ENCODE measurements around the gene GDPGP1. TPM values are rescaled to one million over a fixed set of nuclear protein-coding genes. Genes with fewer than 3 reads are reported as not detected.

GDPGP1 gene
- total and polyA plus RNA-seq, 2 donors (not counting 1 experiment from before 2014, with no cell fraction given) = 9.3 to 10.4 TPM

GRCh38 chr15:90194655-90195054 lies 39.4 kb upstream of the GDPGP1 start:
- POLR2A ChIA-PET = interaction anchor here (1.0 to 6.2 kb wide), 2 partner anchors 21 to 33 kb away, joined by 3 to 163 read pairs; no protein-coding TSS in a partner anchor
- CTCF ChIA-PET = interaction anchor here (0.9 to 12.1 kb wide), 4 partner anchors 9 to 32 kb away, joined by 3 to 274 read pairs (median 4); no protein-coding TSS in a partner anchor
- Histone ChIP-seq H4K20me1 (ENCODE audit: control insufficient read depth, insufficient read depth, low read length, poor library complexity, severe bottlenecking) (no peaks in the 10 kb centered on the region), H3K27me3 (replicated peaks in 1 of 4; ENCODE audit: control extremely low read depth in 1 of 4, control insufficient read depth in 3 of 4, insufficient read depth in 4 of 4, low read length in 3 of 4) (no peaks in the 10 kb centered on the region), H3K79me2 (ENCODE audit: control insufficient read depth, insufficient read depth, low read length) (peaks cover 68% of the 10 kb centered on the region), H3K9ac (ENCODE audit: low read length) (no peak overlapping the region), H3K4me2 (replicated peaks; ENCODE audit: low read depth, low read length, poor library complexity, severe bottlenecking) (peak overlapping the region; percentile 83), H3K27ac (ENCODE audit: low read length in 2 of 2) (peak overlapping the region; percentile 44 to 91), H3K4me3 (ENCODE audit: control extremely low read depth in 1 of 5, extremely low read depth in 1 of 5, insufficient read depth in 1 of 5, low read depth in 2 of 5, low read length in 4 of 5) (peak overlapping the region in 1 of 5 experiments; percentile 8), H3K4me1 (ENCODE audit: control insufficient read depth in 2 of 2, insufficient read depth in 2 of 2, low read length in 2 of 2) (peaks cover 70 to 85% of the 10 kb centered on the region in 2 donors), H3K36me3 (replicated peaks in 1 of 2; ENCODE audit: control extremely low read depth in 1 of 2, control insufficient read depth in 1 of 2, extremely low read depth in 1 of 2, insufficient read depth in 2 of 2, low read length in 1 of 2) (peaks cover 0 to 14% of the 10 kb centered on the region in 2 experiments), H2AFZ (ENCODE audit: insufficient read depth, low read depth, low read length, poor library complexity, severe bottlenecking) (no peak overlapping the region), H3K9me3 (ENCODE audit: control extremely low read depth in 1 of 3, control insufficient read depth in 2 of 3, insufficient read depth in 1 of 3, low read length in 2 of 3) (no peaks in the 10 kb centered on the region)
- H3K27me3 Mint-ChIP-seq = no peaks in the 10 kb centered on the region
- intact Hi-C loops (cut with micrococcal nuclease) = loop anchor here (5.0 kb wide), 1 partner anchor 738 kb away; the partner anchor contains the start of gene HDDC3
- peak overlapping the region; percentile 97 for H3K27ac Mint-ChIP-seq
- H3K9me3 Mint-ChIP-seq (ENCODE audit: insufficient read depth) = no peaks in the 10 kb centered on the region
- H3K4me3 Mint-ChIP-seq = peak overlapping the region; percentile 59
- WGBS (ENCODE audit: insufficient coverage) = no CpG with 5 or more reads among the region's 2 CpGs
- DNase-seq = no peak
- TF ChIP-seq CTCF (IDR thresholded peaks at IDR 0.05) (no peak), EZH2 (IDR thresholded peaks at IDR 0.05; ENCODE audit: borderline replicate concordance, insufficient read depth, low read depth, low read length, poor library complexity, severe bottlenecking) (no peak)
- no peak for ATAC-seq (ENCODE audit: low read depth)
- H3K4me1 Mint-ChIP-seq = peaks cover 81% of the 10 kb centered on the region

GRCh38 chr15:90200534-90201129 lies 33.4 kb upstream of the GDPGP1 start:
- Mint-ChIP-seq H3K27ac (peak overlapping the region; percentile 95), H3K4me1 (peaks cover 71% of the 10 kb centered on the region)

More at GRCh38 chr15:90200534-90201129, 33.4 kb upstream of the GDPGP1 start:
- no peaks in the 10 kb centered on the region for H3K9me3 Mint-ChIP-seq (ENCODE audit: insufficient read depth)
- Histone ChIP-seq H3K9ac (ENCODE audit: low read length) (peak overlapping the region; percentile 85), H3K79me2 (ENCODE audit: control insufficient read depth, insufficient read depth, low read length) (peaks cover 98% of the 10 kb centered on the region), H3K9me3 (ENCODE audit: control extremely low read depth in 1 of 3, control insufficient read depth in 2 of 3, insufficient read depth in 1 of 3, low read length in 2 of 3) (no peaks in the 10 kb centered on the region), H3K27ac (ENCODE audit: low read length in 2 of 2) (peak overlapping the region; percentile 52 to 72), H3K36me3 (replicated peaks in 1 of 2; ENCODE audit: control extremely low read depth in 1 of 2, control insufficient read depth in 1 of 2, extremely low read depth in 1 of 2, insufficient read depth in 2 of 2, low read length in 1 of 2) (peaks cover 0 to 32% of the 10 kb centered on the region in 2 experiments), H3K4me2 (replicated peaks; ENCODE audit: low read depth, low read length, poor library complexity, severe bottlenecking) (peak overlapping the region; percentile 93), H3K27me3 (replicated peaks in 1 of 4; ENCODE audit: control extremely low read depth in 1 of 4, control insufficient read depth in 3 of 4, insufficient read depth in 4 of 4, low read length in 3 of 4) (no peaks in the 10 kb centered on the region), H3K4me3 (ENCODE audit: control extremely low read depth in 1 of 5, extremely low read depth in 1 of 5, insufficient read depth in 1 of 5, low read depth in 2 of 5, low read length in 4 of 5) (peak overlapping the region; percentile 56 to 94 (median 86)), H2AFZ (ENCODE audit: insufficient read depth, low read depth, low read length, poor library complexity, severe bottlenecking) (peak overlapping the region; percentile 69), H4K20me1 (ENCODE audit: control insufficient read depth, insufficient read depth, low read length, poor library complexity, severe bottlenecking) (peaks cover 46% of the 10 kb centered on the region), H3K4me1 (ENCODE audit: control insufficient read depth in 2 of 2, insufficient read depth in 2 of 2, low read length in 2 of 2) (peaks cover 58 to 76% of the 10 kb centered on the region in 2 donors)
- ChIA-PET POLR2A (interaction anchor here (0.6 to 10.5 kb wide), 13 partner anchors 9 to 624 kb away, joined by 3 to 150 read pairs (median 8); partner anchors contain the start of genes CIB1 and GDPGP1), CTCF (interaction anchor here (0.6 to 9.6 kb wide), 15 partner anchors 10 to 282 kb away, joined by 3 to 169 read pairs (median 5); partner anchors contain the start of genes CIB1 and GDPGP1)
- no peak for TF ChIP-seq CTCF (IDR thresholded peaks at IDR 0.05)
- no peak for TF ChIP-seq EZH2 (IDR thresholded peaks at IDR 0.05; ENCODE audit: borderline replicate concordance, insufficient read depth, low read depth, low read length, poor library complexity, severe bottlenecking)
- ATAC-seq (ENCODE audit: low read depth) (no peak), DNase-seq (no peak)
- H3K27me3 Mint-ChIP-seq = no peaks in the 10 kb centered on the region
- H3K4me3 Mint-ChIP-seq = peak overlapping the region; percentile 92
- 10% methylated on average over 18 of the region's 24 CpGs for WGBS (ENCODE audit: insufficient coverage)
- intact Hi-C loops (cut with micrococcal nuclease) = loop anchor here (1.0 kb wide), 4 partner anchors 9 to 33 kb away; partner anchors contain the start of gene CIB1
